NOMO-1 (cell line): ENCODE measurements around the gene MEF2C.

Source experiments
- DNase-seq, 2 experiments: peaks; one replicate each; lab custom pipeline; 2025; ENCODE audit not compliant: unreplicated experiment in 2 of 2; lab: John Stamatoyannopoulos, UW

MEF2C gene

GRCh38 chr5:88678770-88679381 lies 204.1 kb downstream of the MEF2C start:
- DNase-seq, result no peak

- no peak for DNase-seq
Observed at GRCh38 chr5:88677943-88678769, 204.8 kb downstream of the MEF2C start.

- no peak for DNase-seq
Observed at GRCh38 chr5:88677376-88677895, 205.5 kb downstream of the MEF2C start.

DNA sequence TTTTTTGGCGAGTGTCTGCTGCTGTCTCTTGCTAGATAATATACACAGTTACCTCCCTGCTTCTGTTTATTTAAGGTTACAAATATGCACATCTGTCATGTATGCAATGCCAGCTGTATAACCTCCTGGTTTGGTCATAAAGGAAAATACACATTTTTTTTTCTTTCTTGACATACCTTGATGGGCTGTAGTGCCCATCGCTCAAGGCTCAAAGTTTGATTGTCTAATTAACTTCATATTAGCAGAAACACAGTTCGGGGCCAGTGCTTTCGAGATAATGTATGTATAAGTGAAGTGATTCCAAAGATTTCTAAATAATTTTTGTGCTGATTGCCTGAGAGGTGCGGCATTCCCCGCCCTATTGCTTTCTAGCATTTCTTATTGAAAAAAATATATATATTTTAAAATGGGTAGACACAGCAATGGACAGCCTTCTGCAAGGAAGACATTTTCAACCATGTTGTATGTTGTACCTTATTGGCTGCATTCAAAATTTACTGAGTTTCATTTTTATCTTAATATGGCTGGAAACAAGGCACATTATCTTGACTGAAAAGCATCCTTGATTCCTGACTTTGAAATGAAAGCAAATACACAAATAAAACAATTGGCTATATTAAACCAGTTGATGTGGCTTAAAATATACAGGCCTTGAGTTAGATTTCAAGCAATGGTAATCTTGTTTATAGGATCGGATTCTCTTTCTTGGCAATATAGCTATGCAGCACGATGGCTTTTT lies 206.2 kb downstream of the MEF2C start:
- no peak for DNase-seq

DNA sequence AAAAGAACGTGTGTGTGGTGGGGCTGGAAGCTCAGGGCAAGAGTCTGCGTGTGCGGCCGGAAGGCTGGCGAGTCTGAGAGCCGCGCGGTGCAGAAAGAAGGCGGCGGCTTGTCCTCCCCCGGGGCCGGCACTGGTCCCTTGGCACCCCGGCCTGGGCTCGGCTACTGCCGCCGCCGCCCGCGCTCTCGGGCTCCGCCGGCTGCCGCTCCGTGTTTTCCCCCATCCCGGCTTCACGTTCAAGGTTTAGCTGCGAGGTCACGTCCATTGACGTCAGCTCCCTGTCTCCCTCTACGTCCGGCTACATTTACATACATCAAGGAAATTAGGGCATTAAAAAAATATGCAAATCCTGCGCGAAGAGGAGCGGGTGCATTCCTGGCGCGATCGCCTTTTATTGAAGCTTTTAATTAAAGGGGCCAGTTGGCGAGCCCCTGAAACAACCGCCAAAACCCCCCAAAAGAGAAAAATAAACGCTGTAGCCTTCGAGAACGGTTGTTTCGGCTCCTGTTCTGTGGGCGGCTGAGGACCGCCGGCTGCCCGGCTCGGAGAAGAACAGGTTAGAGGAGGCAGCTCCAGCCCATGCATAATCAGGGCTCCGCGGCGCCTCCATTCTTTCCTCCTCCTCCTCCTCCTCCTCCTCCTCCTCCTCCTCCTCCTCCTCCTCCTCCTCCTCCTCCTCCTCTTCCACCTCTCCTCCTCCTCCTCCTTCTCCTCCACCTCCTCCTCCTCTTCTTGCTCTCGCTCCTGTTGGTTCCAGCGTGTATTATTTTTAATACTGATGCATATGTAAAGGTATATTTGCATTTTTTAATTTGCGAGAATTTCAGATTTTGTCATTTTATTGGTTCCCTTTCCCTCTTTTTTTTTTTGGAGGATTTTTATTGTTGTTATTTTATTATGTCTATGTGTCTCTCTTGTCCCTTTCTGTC lies 207.0 kb downstream of the MEF2C start:
- no peak for DNase-seq

DNA sequence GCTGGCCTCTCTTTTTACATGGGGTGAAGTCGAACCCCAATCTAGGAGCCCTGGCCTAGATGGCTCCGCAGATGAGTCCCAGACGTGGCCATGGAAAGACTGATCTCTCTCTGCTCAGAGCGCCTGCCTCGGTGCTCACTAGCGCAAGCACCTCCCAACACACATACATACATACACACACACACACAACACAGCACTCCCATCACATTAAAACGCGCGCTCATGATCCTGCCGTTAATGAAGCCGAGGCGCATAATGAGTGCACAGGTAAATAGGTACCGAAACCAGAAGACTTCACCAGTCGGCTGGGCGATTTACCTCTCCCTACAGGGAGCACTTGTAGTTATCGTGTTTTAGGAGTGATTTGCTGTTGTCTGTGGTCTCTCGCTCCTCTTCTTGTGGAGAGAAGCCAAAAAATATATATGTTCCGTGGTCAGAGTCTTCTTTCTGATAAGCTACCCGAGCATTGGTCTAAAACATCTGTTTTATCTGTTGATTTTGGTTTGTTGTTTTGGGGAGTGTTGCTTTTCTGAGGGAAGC lies 207.7 kb downstream of the MEF2C start:
- DNase-seq, result no peak

- peak; percentile 30 to 38 for DNase-seq
Observed at GRCh38 chr5:88674356-88675167, 208.4 kb downstream of the MEF2C start.

DNA sequence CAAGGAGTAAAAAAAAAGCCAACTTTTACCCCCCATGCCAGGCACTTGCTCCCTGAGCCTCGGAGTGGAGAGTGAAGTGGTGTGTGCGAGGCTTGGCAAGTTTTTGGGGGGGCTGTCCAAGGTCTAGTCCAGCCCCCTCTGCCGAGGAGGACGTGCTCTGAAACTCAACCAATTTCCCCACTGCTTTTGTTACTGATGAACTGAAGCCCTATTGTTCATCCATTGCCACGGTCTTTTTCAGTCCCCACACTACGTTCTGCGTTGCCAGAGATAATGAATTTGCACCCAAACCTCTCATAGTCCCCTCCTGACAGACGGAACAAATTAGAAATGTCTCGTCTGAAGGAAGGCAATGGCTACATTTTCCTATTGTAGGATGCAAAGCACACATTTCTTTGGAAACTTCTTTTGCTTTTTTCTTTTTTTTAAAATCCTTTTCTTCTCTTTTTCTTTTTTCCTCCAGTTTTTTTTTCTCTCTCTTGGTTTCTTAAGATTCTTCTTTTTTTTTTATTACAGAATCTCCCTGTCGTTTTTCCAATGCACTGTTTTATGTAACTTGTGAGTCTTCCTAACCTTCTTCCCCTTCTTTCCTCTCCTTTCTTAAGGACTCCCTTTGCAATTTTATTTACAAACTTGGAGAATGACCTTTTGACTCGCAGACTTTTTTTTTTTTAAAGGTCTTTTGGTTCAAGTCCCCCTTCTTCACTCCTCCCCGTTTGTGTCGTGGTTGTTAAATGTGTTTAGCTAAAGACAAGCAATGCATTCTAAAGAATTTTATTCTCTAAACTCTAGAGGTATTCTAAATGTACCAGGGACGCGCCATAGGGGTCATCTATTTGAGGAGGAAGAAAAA lies 209.5 kb downstream of the MEF2C start:
- DNase-seq, result no peak

GRCh38 chr5:88672644-88673252 lies 210.2 kb downstream of the MEF2C start:
- no peak for DNase-seq

DNA sequence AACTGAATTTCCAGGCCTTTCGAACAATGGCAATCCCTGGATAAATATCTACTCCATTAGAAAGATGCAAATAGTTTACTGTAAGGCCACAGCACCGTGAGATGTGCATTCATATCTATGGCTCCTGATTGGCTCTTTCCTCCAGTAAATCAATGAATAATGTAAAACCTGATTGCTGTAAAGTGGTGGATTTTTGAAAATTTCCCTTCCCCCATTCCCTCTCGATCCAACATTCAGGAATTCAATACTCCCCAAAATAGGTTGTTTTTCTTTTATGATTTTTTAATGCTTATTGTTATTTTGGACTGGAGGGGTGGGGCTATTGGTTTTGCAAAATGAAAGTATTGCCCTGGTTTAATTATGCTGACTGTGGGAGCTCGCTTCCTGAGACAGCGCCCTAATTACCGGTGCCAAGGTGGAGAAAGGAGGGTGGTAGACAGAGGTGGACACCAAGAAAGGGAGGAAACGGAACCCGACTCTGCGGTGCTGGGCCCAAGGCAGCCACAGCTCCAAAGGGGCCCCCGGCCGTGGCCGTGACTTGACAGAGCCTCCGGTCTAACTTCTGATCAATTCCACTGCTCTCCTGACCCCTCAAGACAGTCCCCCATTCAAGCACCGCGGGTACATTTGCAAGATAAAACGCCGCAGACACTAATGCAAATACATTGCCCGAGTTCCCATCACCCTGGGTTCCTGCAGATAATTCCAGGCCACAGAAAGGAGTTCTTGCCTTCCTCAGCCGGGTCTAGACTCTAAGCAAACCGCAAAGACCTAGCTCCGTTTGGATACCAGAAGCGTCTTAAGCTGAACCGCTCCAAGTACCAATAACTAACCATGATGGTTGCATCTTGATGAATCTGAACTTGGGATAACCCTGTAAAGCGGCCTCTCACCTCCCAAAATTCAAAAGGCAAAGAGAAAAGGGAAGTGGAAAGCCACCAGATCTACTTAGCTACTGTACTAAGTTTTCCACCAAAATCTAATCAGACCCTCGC lies 211.2 kb downstream of the MEF2C start:
- DNase-seq, result no peak

DNA sequence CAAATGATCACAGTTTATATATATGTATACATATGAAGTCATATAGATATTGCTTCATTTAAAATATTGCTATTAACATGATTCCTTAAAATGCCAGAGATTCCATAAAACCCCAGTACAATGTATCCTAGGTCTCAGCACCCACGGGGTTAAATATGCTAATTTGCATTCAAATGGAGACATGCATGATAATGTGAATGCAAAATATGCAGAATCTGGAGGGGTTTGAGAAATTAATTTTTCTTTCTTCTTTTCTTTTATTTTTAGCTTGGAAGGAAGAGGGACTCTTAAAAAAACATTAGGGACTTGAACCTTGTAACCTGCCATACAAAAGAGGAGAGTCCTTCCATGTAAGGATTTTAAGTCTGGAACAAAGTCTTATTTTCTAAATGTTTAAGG lies 211.9 kb downstream of the MEF2C start:
- DNase-seq, result no peak

DNA sequence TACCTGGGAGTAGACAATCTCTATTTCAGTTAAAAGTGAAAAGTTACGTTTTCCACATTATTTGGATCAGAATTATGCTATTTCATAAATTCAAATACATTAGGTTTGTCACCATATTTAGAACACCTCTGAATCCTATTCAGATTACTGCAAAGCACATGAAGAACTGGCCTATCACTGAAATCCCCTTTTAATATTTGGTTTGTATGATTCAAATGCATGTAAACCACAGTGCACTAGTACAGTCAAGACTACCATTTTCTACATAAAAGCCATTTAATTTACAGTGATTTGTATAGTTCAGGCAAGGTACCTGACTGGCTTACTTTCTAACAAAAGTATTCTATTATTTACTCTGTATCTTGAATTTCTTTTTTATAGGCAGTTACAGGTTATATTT lies 212.5 kb downstream of the MEF2C start:
- no peak for DNase-seq

- no peak for DNase-seq
Observed at GRCh38 chr5:88669371-88670050, 213.5 kb downstream of the MEF2C start.

- no peak for DNase-seq
Observed at GRCh38 chr5:88667496-88668201, 215.3 kb downstream of the MEF2C start.
